GM23338 (cell line): ENCODE data around the gene OTP. TPM values are rescaled to one million over a fixed set of nuclear protein-coding genes. Genes with fewer than 3 reads are reported as not detected.

ENCODE experiments used
- ATAC-seq: fragments of 200-7000 bp; cut with Tn5 transposase; 3 replicates; pipeline ENCODE4 v1.9.1; 2020
- DNase-seq: peaks from one replicate; pipeline ENCODE4 v3.0.0-alpha.2; 2015; ENCODE audit warnings: low spot score
- H2AFZ ChIP-seq: fragments of 200-600 bp; sonication (generic); 2 replicates; pipeline ENCODE4 v1.8.0; 2016; ENCODE audit warnings: antibody characterized with exemption, mild to moderate bottlenecking, moderate library complexity
- H3F3A ChIP-seq: fragments of 200-600 bp; sonication (generic); replicated peaks from 2 replicates; pipeline ENCODE4 v1.8.0; 2017; ENCODE audit warnings: antibody characterized with exemption, mixed run types, low read depth
- H3K27ac ChIP-seq: fragments of 200-600 bp; sonication (generic); 2 replicates; pipeline ENCODE4 v1.6.1; 2016; ENCODE audit warnings: low read depth
- H3K27me3 ChIP-seq: fragments of 200-600 bp; sonication (generic); 2 replicates; pipeline ENCODE4 v1.8.0; 2016; ENCODE audit warnings: mild to moderate bottlenecking, mixed run types, moderate library complexity; ENCODE audit not compliant: insufficient read depth
- H3K36me3 ChIP-seq: fragments of 200-600 bp; sonication (generic); 2 replicates; pipeline ENCODE4 v1.8.0; 2016; ENCODE audit warnings: mild to moderate bottlenecking; ENCODE audit not compliant: insufficient read depth
- H3K4me1 ChIP-seq: fragments of 200-600 bp; sonication (generic); 2 replicates; pipeline ENCODE4 v1.8.0; 2016; ENCODE audit warnings: mild to moderate bottlenecking, moderate library complexity; ENCODE audit not compliant: insufficient read depth
- H3K4me2 ChIP-seq: fragments of 200-600 bp; sonication (generic); 2 replicates; pipeline ENCODE4 v1.7.1; 2017; ENCODE audit warnings: mixed run types
- H3K4me3 ChIP-seq: fragments of 200-600 bp; sonication (generic); 2 replicates; pipeline ENCODE4 v1.6.1; 2016; ENCODE audit warnings: mixed run types
- H3K79me2 ChIP-seq: fragments of 200-600 bp; sonication (generic); replicated peaks from 2 replicates; pipeline ENCODE4 v1.8.0; 2017; ENCODE audit warnings: mild to moderate bottlenecking; ENCODE audit not compliant: insufficient read depth
- H3K9me2 ChIP-seq: fragments of 200-600 bp; sonication (generic); 2 replicates; pipeline ENCODE4 v1.8.0; 2017; ENCODE audit not compliant: insufficient read depth
- H4K20me1 ChIP-seq: fragments of 200-600 bp; sonication (generic); replicated peaks from 2 replicates; pipeline ENCODE4 v1.8.0; 2017; ENCODE audit warnings: mild to moderate bottlenecking; ENCODE audit not compliant: insufficient read depth
- H3K27ac Mint-ChIP-seq: 2 replicates; pipeline ENCODE4 v1.8.0; 2020; ENCODE audit warnings: inconsistent platforms, mild to moderate bottlenecking, moderate library complexity, mixed read lengths
- H3K27me3 Mint-ChIP-seq: 3 replicates; pipeline ENCODE4 v1.8.0; 2022; ENCODE audit warnings: low read depth, mild to moderate bottlenecking, moderate library complexity, mixed read lengths, inconsistent platforms; ENCODE audit not compliant: insufficient read depth, poor library complexity
- H3K36me3 Mint-ChIP-seq: 3 replicates; pipeline ENCODE4 v1.8.0; 2021; ENCODE audit warnings: low read depth, mild to moderate bottlenecking, inconsistent platforms, moderate library complexity, mixed read lengths
- H3K4me1 Mint-ChIP-seq: 3 replicates; pipeline ENCODE4 v1.8.0; 2020; ENCODE audit warnings: mild to moderate bottlenecking, inconsistent platforms, mixed read lengths
- H3K4me3 Mint-ChIP-seq: 3 replicates; pipeline ENCODE4 v1.8.0; 2021; ENCODE audit warnings: moderate library complexity, mild to moderate bottlenecking, inconsistent platforms, mixed read lengths
- H3K9me3 Mint-ChIP-seq: 3 replicates; pipeline ENCODE4 v1.8.0; 2020; ENCODE audit warnings: moderate library complexity, mild to moderate bottlenecking, inconsistent platforms, mixed read lengths
- CREB1 ChIP-seq: fragments of 250-450 bp; sonication (Bioruptor Pico); IDR thresholded peaks from 2 replicates; pipeline ENCODE4 v1.5.0; 2020; ENCODE audit warnings: low read depth, mild to moderate bottlenecking, moderate library complexity
- CTCF ChIP-seq, 2 experiments: fragments of 200-600 bp in 1 of 2; sonication (generic) in 1 of 2; conservative IDR thresholded peaks; 2 replicates each; pipeline versions ENCODE4 v1.5.1 to v1.6.1; 2016 to 2017; ENCODE audit warnings: antibody characterized with exemption in 2 of 2, low read depth in 2 of 2, mild to moderate bottlenecking in 2 of 2, moderate library complexity in 1 of 2
- ETS1 ChIP-seq: IDR thresholded peaks from 2 replicates; pipeline ENCODE4 v1.6.1; 2016; ENCODE audit warnings: antibody characterized with exemption
- EZH2 ChIP-seq: fragments of 200-600 bp; sonication (generic); IDR thresholded peaks from one replicate; pipeline ENCODE4 v1.8.0; 2017; ENCODE audit warnings: antibody characterized with exemption, mild to moderate bottlenecking, low read depth; ENCODE audit not compliant: unreplicated experiment
- EZH2phosphoT487 ChIP-seq: fragments of 200-600 bp; sonication (generic); IDR thresholded peaks from one replicate; pipeline ENCODE4 v1.8.1; 2018; ENCODE audit warnings: antibody characterized with exemption; ENCODE audit not compliant: unreplicated experiment
- JUNB ChIP-seq: IDR thresholded peaks from one replicate; pipeline ENCODE4 v1.6.1; 2016; ENCODE audit warnings: antibody characterized with exemption; ENCODE audit not compliant: unreplicated experiment
- NANOG ChIP-seq: IDR thresholded peaks from 2 replicates; pipeline ENCODE4 v1.6.1; 2016; ENCODE audit warnings: antibody characterized with exemption, borderline replicate concordance
- POLR2AphosphoS5 ChIP-seq: IDR thresholded peaks from 2 replicates; pipeline ENCODE4 v1.6.1; 2016; ENCODE audit warnings: antibody characterized with exemption, low read depth
- REST ChIP-seq: IDR thresholded peaks from one replicate; pipeline ENCODE4 v1.6.1; 2018; ENCODE audit warnings: antibody characterized with exemption; ENCODE audit not compliant: unreplicated experiment
- STAT1 ChIP-seq: IDR thresholded peaks from one replicate; pipeline ENCODE4 v1.6.1; 2016; ENCODE audit warnings: antibody characterized with exemption; ENCODE audit not compliant: unreplicated experiment
- ZNF114 ChIP-seq: fragments of 250-450 bp; sonication (Bioruptor Pico); IDR thresholded peaks from 2 replicates; pipeline ENCODE4 v1.5.0; 2020; ENCODE audit warnings: mild to moderate bottlenecking, moderate library complexity
- ZNF331 ChIP-seq: fragments of 250-450 bp; sonication (Bioruptor Pico); IDR thresholded peaks from 2 replicates; pipeline ENCODE4 v1.5.0; 2020; ENCODE audit warnings: low read depth, mild to moderate bottlenecking, moderate library complexity
- ZNF462 ChIP-seq: fragments of 250-450 bp; sonication (Bioruptor Pico); IDR thresholded peaks from 2 replicates; pipeline ENCODE4 v1.5.0; 2020; ENCODE audit warnings: mild to moderate bottlenecking, moderate library complexity
- polyA plus RNA-seq: library from polyadenylated mRNA; unstranded; fragments of >200 nt; fragmentation: Nextera tagmentation; extraction: Ambion mirVana; gene quantifications from 2 replicates; pipeline ENCODE4 v1.2.1, GENCODE V29; 2016
- total RNA-seq: library from RNA; depleted of rRNA; stranded (reverse); fragments of >200 nt; shearing (Covaris generic); gene quantifications from 2 replicates; pipeline ENCODE4 v1.2.3, GENCODE V29; 2014

The OTP gene
- total and polyA plus RNA-seq, 2 experiments from 2014 or later: not detected

- Histone ChIP-seq H3F3A (no peaks in the 10 kb centered on the region; the same call in 1 of the 2 replicates), H4K20me1 (peaks cover 9% of the 10 kb centered on the region), H3K36me3 (no peaks in the 10 kb centered on the region), H3K27me3 (peaks cover 68% of the 10 kb centered on the region), H3K4me3 (no peak overlapping the region), H3K4me1 (peaks cover 4% of the 10 kb centered on the region; the same call in 1 of the 2 replicates), H3K27ac (no peak overlapping the region), H3K79me2 (no peaks in the 10 kb centered on the region), H2AFZ (no peak overlapping the region), H3K9me2 (no peaks in the 10 kb centered on the region; the same call in 1 of the 2 replicates), H3K4me2 (no peak overlapping the region)
- ATAC-seq (no peak), DNase-seq (no peak)
- no peak for TF ChIP-seq ZNF331 (CRISPR knock-in tag)
- TF ChIP-seq CTCF (conservative IDR thresholded peaks at IDR 0.05; ENCODE audit: low read depth in 2 of 2): no peak
- no peak for TF ChIP-seq STAT1
- no peak for TF ChIP-seq CREB1 (CRISPR knock-in tag)
- TF ChIP-seq JUNB: no peak
- TF ChIP-seq ZNF114 (CRISPR knock-in tag): no peak
- no peak for TF ChIP-seq NANOG
- TF ChIP-seq POLR2AphosphoS5: no peak
- TF ChIP-seq EZH2: no peak
- TF ChIP-seq ZNF462 (CRISPR knock-in tag): no peak
- TF ChIP-seq REST: no peak
- TF ChIP-seq EZH2phosphoT487: no peak
- TF ChIP-seq ETS1: no peak
- Mint-ChIP-seq H3K4me3 (no peak overlapping the region), H3K4me1 (no peaks in the 10 kb centered on the region), H3K36me3 (no peaks in the 10 kb centered on the region), H3K27ac (no peak overlapping the region), H3K27me3 (peaks cover 53% of the 10 kb centered on the region), H3K9me3 (no peaks in the 10 kb centered on the region)
Measured at GRCh38 chr5:77650686-77651085, 12.2 kb upstream of the OTP start.
